SJCRH30 (cell line): Measurements from ENCODE around the gene AHI1. TPM values are rescaled to one million over a fixed set of nuclear protein-coding genes. Genes with fewer than 3 reads are reported as not detected.
"Not testable (repeated sequence)": the region's sequence is repeated elsewhere in the genome, so short reads cannot be mapped to it uniquely, and the experiment has no call there.

Experiments used
- DNase-seq, 2 experiments: peaks; one replicate each; pipeline ENCODE4 v3.0.0-alpha.2; 2015 to 2020
- H3K27ac ChIP-seq: fragments of 250-450 bp; sonication (Bioruptor Pico); 2 replicates; pipeline ENCODE4 v1.5.1; 2020; ENCODE audit warnings: mild to moderate bottlenecking, moderate library complexity
- H3K27me3 ChIP-seq: fragments of 250-450 bp; sonication (Bioruptor Pico); 2 replicates; pipeline ENCODE4 v1.5.1; 2020; ENCODE audit warnings: mild to moderate bottlenecking, moderate library complexity
- H3K36me3 ChIP-seq: fragments of 250-450 bp; sonication (Bioruptor Pico); 2 replicates; pipeline ENCODE4 v1.5.1; 2020; ENCODE audit warnings: mild to moderate bottlenecking, moderate library complexity
- H3K4me1 ChIP-seq: fragments of 250-450 bp; sonication (Bioruptor Pico); 2 replicates; pipeline ENCODE4 v1.5.1; 2020; ENCODE audit warnings: mild to moderate bottlenecking, moderate library complexity
- H3K4me3 ChIP-seq: fragments of 250-450 bp; sonication (Bioruptor Pico); 2 replicates; pipeline ENCODE4 v1.5.1; 2020; ENCODE audit warnings: mild to moderate bottlenecking, moderate library complexity
- H3K9me3 ChIP-seq: fragments of 250-450 bp; sonication (Bioruptor Pico); replicated peaks from 2 replicates; pipeline ENCODE4 v1.5.1; 2020; ENCODE audit warnings: mild to moderate bottlenecking, moderate library complexity
- total RNA-seq: library from RNA; depleted of rRNA; stranded (reverse); fragments of >200 nt; shearing (Covaris generic); gene quantifications from 2 replicates; pipeline ENCODE4 v1.2.3, GENCODE V29; 2014

AHI1 gene
- total RNA-seq, 1 experiment from 2014 or later = 17.8 TPM

DNA sequence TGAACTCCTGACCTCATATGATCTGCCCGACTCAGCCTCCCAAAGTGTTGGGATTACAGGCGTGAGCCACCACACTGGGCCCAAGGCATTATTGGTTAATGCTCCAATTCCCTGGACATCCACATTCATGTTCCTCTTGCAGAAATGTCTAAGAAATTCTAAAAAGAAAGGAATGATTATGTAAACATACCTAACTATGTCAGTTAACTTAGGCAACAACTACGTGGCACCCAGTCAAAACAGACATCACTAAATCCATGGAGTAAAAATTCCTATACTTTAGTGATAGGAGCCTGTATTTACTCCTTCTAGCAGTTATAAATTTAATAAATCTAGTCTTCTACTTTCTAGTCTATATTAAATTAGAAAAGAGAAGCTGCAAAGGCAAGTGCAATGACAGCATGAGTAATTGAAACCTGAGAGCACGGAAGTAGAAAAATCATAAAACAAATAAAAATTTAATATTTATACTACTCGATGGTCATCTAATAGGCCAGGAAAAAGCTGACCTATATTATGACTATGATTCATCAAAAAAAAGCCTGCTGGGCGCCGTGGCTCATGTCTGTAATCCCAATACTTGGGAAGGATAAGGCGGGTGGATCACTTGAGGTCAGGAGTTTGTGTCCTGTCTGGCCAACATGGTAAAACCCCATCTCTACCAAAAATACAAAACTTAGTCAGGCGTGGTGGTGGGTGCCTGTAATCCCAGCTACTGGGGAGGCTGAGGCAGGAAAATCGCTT is 4.2 kb downstream of the AHI1 start:
- Histone ChIP-seq H3K36me3 (peaks cover 35% of the 10 kb centered on the region), H3K27ac (no peak overlapping the region), H3K9me3 (no peaks in the 10 kb centered on the region), H3K27me3 (no peaks in the 10 kb centered on the region), H3K4me3 (no peak overlapping the region), H3K4me1 (peaks cover under 1% of the 10 kb centered on the region)
- no peak for DNase-seq

DNA sequence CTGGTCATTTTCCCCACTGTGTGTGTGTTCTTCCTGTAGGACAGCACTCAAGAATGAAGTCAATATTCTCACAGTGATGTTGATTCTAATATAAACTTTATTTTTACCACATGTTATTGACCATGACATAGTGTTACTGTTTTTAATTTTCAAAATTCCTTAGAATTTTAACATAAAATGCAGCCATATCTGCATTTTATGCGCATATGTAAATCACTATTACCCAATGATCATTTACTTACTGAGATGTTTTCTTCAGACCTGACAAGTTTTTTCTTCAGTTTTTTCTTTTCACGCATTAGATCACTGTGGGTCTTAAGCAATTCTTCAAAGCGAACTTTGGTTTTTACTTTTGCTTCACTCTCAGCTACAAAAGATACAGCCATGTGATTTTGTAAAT is 7.2 kb downstream of the AHI1 start:
- DNase-seq = no peak
- H3K36me3 ChIP-seq = peaks cover 63% of the 10 kb centered on the region
- H3K27me3 ChIP-seq = no peaks in the 10 kb centered on the region
- peaks cover 4% of the 10 kb centered on the region; the same call in 1 of the 2 replicates for H3K4me1 ChIP-seq
- H3K9me3 ChIP-seq = no peaks in the 10 kb centered on the region; the same call in 1 of the 2 replicates
- no peak overlapping the region for H3K4me3 ChIP-seq
- no peak overlapping the region for H3K27ac ChIP-seq

DNA sequence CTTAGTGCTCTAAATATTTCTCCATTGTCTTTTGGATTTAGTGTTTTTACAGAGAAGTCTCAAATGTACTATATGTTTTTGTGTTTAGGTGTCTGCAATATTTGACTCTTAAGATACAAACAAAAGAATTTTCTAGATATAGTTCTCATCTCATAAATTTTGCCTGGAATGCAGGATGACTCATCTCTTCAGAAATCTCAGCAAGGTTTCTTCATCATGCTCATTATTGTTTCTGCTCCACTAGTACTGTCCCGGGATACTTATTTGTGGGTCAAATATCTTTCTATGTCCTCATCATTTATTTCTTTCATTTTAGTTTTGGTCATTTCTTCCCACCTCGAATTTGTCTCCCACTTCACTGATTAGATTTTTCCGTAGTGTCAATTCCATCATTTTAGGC is 9.5 kb downstream of the AHI1 start:
- H3K4me1 ChIP-seq = peaks cover 4% of the 10 kb centered on the region; the same call in 1 of the 2 replicates
- no peak for DNase-seq
- peaks cover 78% of the 10 kb centered on the region for H3K36me3 ChIP-seq
- H3K9me3 ChIP-seq = peaks cover 3% of the 10 kb centered on the region; the same call in 1 of the 2 replicates
- H3K4me3 ChIP-seq = no peak overlapping the region
- H3K27ac ChIP-seq = no peak overlapping the region
- H3K27me3 ChIP-seq = no peaks in the 10 kb centered on the region

DNA sequence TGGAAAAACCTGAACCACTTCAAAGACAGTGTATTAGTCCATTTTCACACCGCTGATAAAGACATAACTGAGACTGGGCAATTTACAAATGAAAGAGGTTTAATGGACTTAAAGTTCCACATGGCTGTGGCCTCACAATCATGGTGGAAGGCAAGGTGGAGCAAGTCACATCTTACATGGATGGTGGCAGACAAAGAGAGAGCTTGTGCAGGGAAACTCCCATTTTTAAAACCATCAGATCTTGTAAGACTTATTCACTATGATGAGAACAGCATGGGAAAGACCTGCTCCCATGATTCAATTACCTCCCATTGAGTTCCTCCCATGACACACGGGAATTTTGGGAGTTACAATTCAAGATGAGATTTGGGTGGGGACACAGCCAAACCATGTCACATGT is 13.6 kb downstream of the AHI1 start:
- H3K36me3 ChIP-seq = peaks cover 76% of the 10 kb centered on the region
- not testable (repeated sequence) for H3K4me3 ChIP-seq

DNA sequence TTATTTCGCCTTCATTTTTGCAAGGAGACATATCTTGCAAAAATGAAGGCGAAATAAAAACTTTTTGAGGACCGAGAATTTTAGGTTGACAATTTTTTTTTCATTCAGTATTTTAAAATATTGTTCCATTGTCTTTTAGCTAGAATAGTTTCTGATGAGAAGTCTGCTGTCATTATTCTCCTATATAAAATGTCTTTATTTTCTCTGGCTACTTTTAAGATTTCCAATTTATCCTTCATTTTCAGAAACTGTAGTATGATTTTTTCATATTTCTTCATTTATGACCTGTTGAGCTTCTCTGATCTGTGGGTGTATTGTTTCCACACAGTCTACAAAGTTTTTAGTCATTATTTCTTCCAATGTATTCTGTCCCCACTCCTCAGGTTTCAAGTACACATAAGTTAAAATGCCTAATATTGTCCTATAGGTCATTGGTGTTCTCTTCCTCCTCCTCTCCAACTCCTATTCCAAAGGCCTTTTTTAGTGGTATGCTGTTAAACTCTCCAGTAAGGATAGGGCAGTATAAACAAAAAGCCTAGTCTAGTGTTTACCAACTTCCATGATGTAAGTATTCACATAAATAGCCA is 15.7 kb downstream of the AHI1 start:
- H3K9me3 ChIP-seq = peaks cover 9% of the 10 kb centered on the region; the same call in 1 of the 2 replicates
- H3K4me1 ChIP-seq = no peaks in the 10 kb centered on the region
- no peaks in the 10 kb centered on the region for H3K27me3 ChIP-seq
- no peak overlapping the region for H3K27ac ChIP-seq
- H3K4me3 ChIP-seq = no peak overlapping the region
- H3K36me3 ChIP-seq = peaks cover 56% of the 10 kb centered on the region
- no peak for DNase-seq

More for the DNA sequence above, 13.6 kb downstream of the AHI1 start:
- not testable (repeated sequence) for H3K4me1 ChIP-seq, H3K27ac ChIP-seq, H3K9me3 ChIP-seq, DNase-seq, H3K27me3 ChIP-seq

DNA sequence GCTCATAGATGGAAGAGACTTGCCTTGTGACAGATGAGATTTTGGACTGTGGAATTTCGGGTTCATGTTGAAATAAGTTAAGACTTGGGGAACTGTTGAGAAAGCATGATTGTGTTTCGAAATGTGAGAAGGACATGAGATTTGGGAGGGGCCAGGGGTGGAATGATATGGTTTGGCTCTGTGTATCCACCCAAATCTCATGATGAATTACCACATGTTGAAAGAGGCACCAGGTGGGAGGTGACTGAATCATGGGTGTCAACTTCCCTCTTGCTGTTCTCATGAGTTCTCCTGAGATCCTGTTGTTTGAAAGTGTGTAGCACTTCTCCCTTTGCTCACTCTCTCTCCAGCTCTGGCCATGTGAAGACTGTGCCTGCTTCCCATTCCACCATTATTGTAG is 17.9 kb downstream of the AHI1 start:
- Histone ChIP-seq H3K36me3 (peaks cover 38% of the 10 kb centered on the region), H3K27me3 (no peaks in the 10 kb centered on the region), H3K9me3 (peaks cover 9% of the 10 kb centered on the region; the same call in 1 of the 2 replicates), H3K27ac (no peak overlapping the region), H3K4me3 (no peak overlapping the region), H3K4me1 (peaks cover 14% of the 10 kb centered on the region)
- DNase-seq = no peak

DNA sequence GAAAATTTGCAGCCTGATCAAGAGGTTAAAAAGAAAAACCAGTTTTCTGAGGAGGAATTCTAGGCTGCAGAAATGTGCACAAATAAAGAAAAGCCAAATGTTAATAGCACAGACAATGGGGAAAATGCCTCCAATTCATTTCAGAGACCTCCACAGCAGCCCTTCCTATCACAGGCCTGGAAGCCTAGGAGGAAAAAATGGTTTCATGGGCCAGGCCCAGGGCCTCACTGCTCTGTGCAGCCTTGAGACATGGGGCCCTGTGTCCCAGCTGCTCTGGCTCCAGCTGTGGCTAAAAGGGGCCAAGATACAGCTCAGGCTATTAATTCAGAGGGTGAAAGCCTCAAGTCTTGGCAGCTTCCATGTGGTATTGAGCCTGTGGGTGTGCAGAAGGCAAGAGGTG is 18.9 kb downstream of the AHI1 start:
- no peak overlapping the region for H3K27ac ChIP-seq
- DNase-seq = no peak
- peaks cover 7% of the 10 kb centered on the region; the same call in 1 of the 2 replicates for H3K9me3 ChIP-seq
- H3K36me3 ChIP-seq = peaks cover 34% of the 10 kb centered on the region
- H3K27me3 ChIP-seq = no peaks in the 10 kb centered on the region
- H3K4me3 ChIP-seq = no peak overlapping the region
- H3K4me1 ChIP-seq = peaks cover 16% of the 10 kb centered on the region

- peaks cover 16% of the 10 kb centered on the region for H3K4me1 ChIP-seq
- peak; percentile 75 to 90 for DNase-seq
- peak overlapping the region; percentile 54 for H3K27ac ChIP-seq
- peaks cover 10% of the 10 kb centered on the region for H3K36me3 ChIP-seq
- no peaks in the 10 kb centered on the region for H3K27me3 ChIP-seq
- no peak overlapping the region for H3K4me3 ChIP-seq
- no peaks in the 10 kb centered on the region for H3K9me3 ChIP-seq
Measured at GRCh38 chr6:135475292-135475886, 22.2 kb downstream of the AHI1 start.

GRCh38 chr6:135474362-135474761 is 23.2 kb downstream of the AHI1 start:
- H3K27me3 ChIP-seq = no peaks in the 10 kb centered on the region
- peaks cover 4% of the 10 kb centered on the region for H3K36me3 ChIP-seq
- H3K4me1 ChIP-seq = peaks cover 16% of the 10 kb centered on the region
- no peak overlapping the region for H3K4me3 ChIP-seq
- peak overlapping the region; percentile 54 for H3K27ac ChIP-seq
- H3K9me3 ChIP-seq = no peaks in the 10 kb centered on the region
- no peak for DNase-seq

DNA sequence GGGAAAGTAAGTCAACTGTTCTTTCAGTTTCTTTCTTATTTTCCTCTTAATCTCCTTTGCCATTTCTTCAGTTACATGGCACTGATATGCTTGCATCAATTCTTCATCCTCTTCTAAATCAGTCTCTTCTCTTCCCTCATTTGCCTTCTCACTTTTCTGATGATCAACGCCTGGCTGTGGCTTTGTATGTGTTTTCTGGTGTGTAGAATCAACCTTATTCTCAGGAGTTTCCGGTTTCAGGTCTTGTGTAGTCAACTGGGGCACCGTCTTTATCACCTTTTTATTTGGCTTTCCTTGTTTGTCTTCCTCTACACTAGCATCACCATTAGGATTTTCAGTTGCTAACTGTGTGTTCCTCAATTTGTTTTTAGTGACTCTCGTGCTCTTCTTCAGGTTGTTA is 31.6 kb downstream of the AHI1 start:
- Histone ChIP-seq H3K36me3 (peaks cover 9% of the 10 kb centered on the region; the same call in 1 of the 2 replicates), H3K27ac (no peak overlapping the region), H3K4me1 (no peaks in the 10 kb centered on the region), H3K27me3 (no peaks in the 10 kb centered on the region), H3K4me3 (no peak overlapping the region), H3K9me3 (no peaks in the 10 kb centered on the region)
- no peak for DNase-seq

DNA sequence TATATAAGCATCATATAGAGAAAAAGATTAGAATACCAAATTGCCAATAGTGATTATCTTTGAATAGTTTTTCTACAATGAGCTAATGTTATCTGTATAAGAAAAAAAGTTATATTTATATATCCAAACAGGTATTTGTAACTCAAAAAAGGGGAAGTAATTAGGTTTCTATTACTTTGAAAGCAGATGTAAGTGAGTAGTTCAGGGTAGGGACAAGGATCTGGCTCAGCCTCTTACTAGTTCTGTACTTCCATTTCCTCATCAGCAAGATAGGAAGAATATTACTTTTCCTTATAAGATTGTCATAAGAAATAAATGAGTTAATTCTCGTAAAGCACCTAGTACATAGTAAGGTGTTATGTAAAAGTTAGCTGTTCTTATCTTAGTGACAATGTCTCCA is 32.2 kb downstream of the AHI1 start:
- no peaks in the 10 kb centered on the region for H3K4me1 ChIP-seq
- no peaks in the 10 kb centered on the region for H3K9me3 ChIP-seq
- H3K27me3 ChIP-seq = no peaks in the 10 kb centered on the region
- H3K27ac ChIP-seq = no peak overlapping the region
- no peak overlapping the region for H3K4me3 ChIP-seq
- no peak for DNase-seq
- peaks cover 9% of the 10 kb centered on the region; the same call in 1 of the 2 replicates for H3K36me3 ChIP-seq

DNA sequence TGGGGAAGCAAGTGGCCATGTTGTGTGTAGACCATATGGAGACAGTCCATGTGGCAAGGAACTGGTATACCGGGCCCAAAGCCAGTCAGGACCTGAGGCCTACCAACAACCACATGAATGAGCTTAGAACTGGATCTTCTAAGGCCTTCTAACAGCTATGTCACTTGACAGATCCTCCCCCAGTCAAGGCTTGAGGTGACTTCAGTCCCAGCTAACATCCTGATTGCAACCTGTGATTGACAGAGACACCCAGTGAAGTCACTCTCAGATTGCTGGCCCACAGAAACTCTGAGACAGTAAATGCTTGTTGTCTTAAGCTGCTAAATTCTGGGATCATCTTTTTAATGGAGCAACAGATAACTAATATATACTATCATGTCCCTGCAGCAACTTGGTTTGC is 32.9 kb downstream of the AHI1 start:
- Histone ChIP-seq H3K36me3 (peaks cover 9% of the 10 kb centered on the region; the same call in 1 of the 2 replicates), H3K4me3 (no peak overlapping the region), H3K4me1 (no peaks in the 10 kb centered on the region), H3K27me3 (no peaks in the 10 kb centered on the region), H3K9me3 (no peaks in the 10 kb centered on the region), H3K27ac (no peak overlapping the region)
- no peak for DNase-seq

GRCh38 chr6:135461208-135461607 is 36.3 kb downstream of the AHI1 start:
- no peak overlapping the region for H3K27ac ChIP-seq
- peaks cover 7% of the 10 kb centered on the region; the same call in 1 of the 2 replicates for H3K36me3 ChIP-seq
- no peaks in the 10 kb centered on the region for H3K9me3 ChIP-seq
- DNase-seq = no peak
- peaks cover 12% of the 10 kb centered on the region for H3K4me1 ChIP-seq
- H3K4me3 ChIP-seq = no peak overlapping the region
- H3K27me3 ChIP-seq = no peaks in the 10 kb centered on the region

GRCh38 chr6:135458051-135458450 is 39.5 kb downstream of the AHI1 start:
- peak; percentile 37 to 48 for DNase-seq
- Histone ChIP-seq H3K27me3 (no peaks in the 10 kb centered on the region), H3K9me3 (no peaks in the 10 kb centered on the region), H3K36me3 (peaks cover 3% of the 10 kb centered on the region), H3K4me1 (peaks cover 12% of the 10 kb centered on the region), H3K4me3 (no peak overlapping the region), H3K27ac (0 out of 2 replicates have a peak overlapping the region, but pooled peaks have one; percentile 8)

DNA sequence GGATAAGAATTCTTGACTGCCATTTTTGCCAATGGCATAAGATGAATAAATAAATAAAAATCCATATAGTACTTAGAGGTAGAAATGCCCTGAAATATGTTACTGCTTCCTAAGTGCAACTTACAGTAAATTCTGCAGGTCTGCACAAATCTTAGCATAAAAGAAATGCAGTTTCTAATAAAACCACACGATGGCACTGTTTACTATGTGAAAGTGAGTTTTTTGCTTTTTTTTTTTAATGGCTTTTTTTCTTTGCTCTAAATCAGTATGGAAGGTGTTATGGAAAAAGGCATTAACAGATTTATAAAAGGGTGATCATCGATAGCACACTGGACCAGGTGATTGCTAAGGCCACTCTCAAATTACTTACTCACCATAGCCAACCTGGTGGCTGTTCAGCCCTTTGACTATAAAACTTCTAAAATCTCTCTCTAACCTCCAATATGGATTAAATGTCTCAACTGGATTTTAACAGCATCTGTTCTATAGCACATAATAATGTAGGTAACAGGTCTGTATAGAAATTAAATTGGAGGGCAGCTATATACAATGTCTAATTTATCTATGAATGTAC is 45.8 kb downstream of the AHI1 start:
- peaks cover 3% of the 10 kb centered on the region for H3K36me3 ChIP-seq
- H3K9me3 ChIP-seq = no peaks in the 10 kb centered on the region
- H3K4me1 ChIP-seq = no peaks in the 10 kb centered on the region
- DNase-seq = peak in 1 of 2 experiments; percentile 68
- no peak overlapping the region for H3K27ac ChIP-seq
- H3K27me3 ChIP-seq = no peaks in the 10 kb centered on the region
- no peak overlapping the region for H3K4me3 ChIP-seq
